ENCODE measurements around the gene CELSR1.
"Not testable (repeated sequence)": the region's sequence is repeated elsewhere in the genome, so short reads cannot be mapped to it uniquely, and the experiment has no call there.

The CELSR1 gene

GRCh38 chr22:46479046-46479445 lies 58.4 kb downstream of the CELSR1 start:
- DNase-seq (ENCODE audit: low read depth) = no peak

GRCh38 chr22:46478083-46478551 lies 59.3 kb downstream of the CELSR1 start:
- no peak for DNase-seq (ENCODE audit: low read depth)

GRCh38 chr22:46476547-46476941 lies 60.9 kb downstream of the CELSR1 start:
- DNase-seq (ENCODE audit: low read depth) = no peak

- DNase-seq (ENCODE audit: low read depth) = no peak
Observed at GRCh38 chr22:46473896-46474557, 63.4 kb downstream of the CELSR1 start.

GRCh38 chr22:46473021-46473779 lies 64.2 kb downstream of the CELSR1 start:
- DNase-seq (ENCODE audit: low read depth) = no peak

GRCh38 chr22:46472722-46473016 lies 64.8 kb downstream of the CELSR1 start:
- no peak for DNase-seq (ENCODE audit: low read depth)

GRCh38 chr22:46471901-46472721 lies 65.3 kb downstream of the CELSR1 start:
- DNase-seq (ENCODE audit: low read depth) = no peak

GRCh38 chr22:46471330-46471729 lies 66.1 kb downstream of the CELSR1 start:
- DNase-seq (ENCODE audit: low read depth) = not testable (repeated sequence)

- DNase-seq (ENCODE audit: low read depth) = no peak
Observed at GRCh38 chr22:46469711-46470110, 67.7 kb downstream of the CELSR1 start.

GRCh38 chr22:46467006-46467405 lies 70.4 kb downstream of the CELSR1 start:
- no peak for DNase-seq (ENCODE audit: low read depth)

- DNase-seq (ENCODE audit: low read depth) = no peak
Observed at GRCh38 chr22:46466255-46466676, 71.2 kb downstream of the CELSR1 start.

GRCh38 chr22:46465793-46466192 lies 71.6 kb downstream of the CELSR1 start:
- DNase-seq (ENCODE audit: low read depth) = no peak

- DNase-seq (ENCODE audit: low read depth) = no peak
Observed at GRCh38 chr22:46465345-46465720, 72.1 kb downstream of the CELSR1 start.

- no peak for DNase-seq (ENCODE audit: low read depth)
Observed at GRCh38 chr22:46464701-46465344, 72.6 kb downstream of the CELSR1 start.

GRCh38 chr22:46464296-46464695 lies 73.1 kb downstream of the CELSR1 start:
- no peak for DNase-seq (ENCODE audit: low read depth)

- no peak for DNase-seq (ENCODE audit: low read depth)
Observed at GRCh38 chr22:46463435-46464227, 73.8 kb downstream of the CELSR1 start.

GRCh38 chr22:46462726-46463371 lies 74.6 kb downstream of the CELSR1 start:
- no peak for DNase-seq (ENCODE audit: low read depth)

- DNase-seq (ENCODE audit: low read depth) = no peak
Observed at GRCh38 chr22:46461566-46462180, 75.7 kb downstream of the CELSR1 start.

- no peak for DNase-seq (ENCODE audit: low read depth)
Observed at GRCh38 chr22:46460857-46461256, 76.6 kb downstream of the CELSR1 start.

- no peak for DNase-seq (ENCODE audit: low read depth)
Observed at GRCh38 chr22:46459347-46460065, 77.9 kb downstream of the CELSR1 start.

All from CMK (cell line).